ENCODE measurements around the gene MORC3.

The MORC3 gene

DNA sequence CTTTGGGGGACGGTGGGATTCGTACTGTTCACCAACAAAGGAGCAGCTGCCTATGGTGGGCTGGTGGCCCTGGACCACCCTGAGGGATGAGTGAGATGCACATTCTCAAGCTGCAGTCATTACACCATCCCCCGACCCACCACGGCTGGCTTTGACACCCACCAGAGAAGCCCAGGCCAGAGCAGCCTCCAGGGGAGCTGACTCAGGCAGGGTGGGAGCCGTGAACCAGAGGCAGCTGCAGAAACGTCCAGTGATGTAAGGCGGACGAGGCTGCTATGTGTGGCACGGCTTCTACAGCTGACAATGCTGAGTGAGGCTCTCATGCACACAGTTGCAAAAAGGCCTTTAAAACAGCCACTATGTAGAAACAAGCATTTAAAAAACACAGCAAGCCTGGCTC is 105.3 kb downstream of the MORC3 start:
- DNase-seq (ENCODE audit: low read depth): no peak
- TF ChIP-seq CTCF (conservative IDR thresholded peaks at IDR 0.05; ENCODE audit: low read depth, low read length): no peak
- no peak overlapping the region for H3K4me3 ChIP-seq (ENCODE audit: low read length)

Measured in retinal pigment epithelial cell (primary cell).